Activated CD4-positive, alpha-beta T cell treated with anti-CD3 and anti-CD28 coated beads for 1 hour (primary cell): ENCODE measurements around the gene KAZN.

Experiments
- DNase-seq: peaks from one replicate; pipeline ENCODE4 v3.0.0-alpha.2; 2020

Gene KAZN

GRCh38 chr1:15153842-15154479, 555.5 kb downstream of the KAZN start:
- no peak for DNase-seq

- no peak for DNase-seq
These were observed 556.1 kb downstream of the KAZN start for GRCh38 chr1:15154480-15155036.

- no peak for DNase-seq
These were observed 556.7 kb downstream of the KAZN start for GRCh38 chr1:15155191-15155590.

- DNase-seq, result no peak
These were observed 557.6 kb downstream of the KAZN start for GRCh38 chr1:15155888-15156741.

- DNase-seq, result no peak
These were observed 558.4 kb downstream of the KAZN start for GRCh38 chr1:15156807-15157380.

- DNase-seq, result no peak
These were observed 559.3 kb downstream of the KAZN start for GRCh38 chr1:15157524-15158399.

GRCh38 chr1:15158506-15159165, 560.2 kb downstream of the KAZN start:
- DNase-seq, result no peak

GRCh38 chr1:15159166-15159555, 560.7 kb downstream of the KAZN start:
- no peak for DNase-seq

GRCh38 chr1:15160626-15161025, 562.1 kb downstream of the KAZN start:
- DNase-seq, result no peak

- no peak for DNase-seq
These were observed 568.9 kb downstream of the KAZN start for GRCh38 chr1:15167386-15167785.
